Measurements from ENCODE around the gene SHQ1. TPM values are rescaled to one million over a fixed set of nuclear protein-coding genes. Genes with fewer than 3 reads are reported as not detected.

Gene SHQ1
- total and polyA plus RNA-seq, 2 donors (not counting 3 experiments of a cell fraction or from before 2014, with no cell fraction given) = 7.3 to 20.6 TPM

DNA sequence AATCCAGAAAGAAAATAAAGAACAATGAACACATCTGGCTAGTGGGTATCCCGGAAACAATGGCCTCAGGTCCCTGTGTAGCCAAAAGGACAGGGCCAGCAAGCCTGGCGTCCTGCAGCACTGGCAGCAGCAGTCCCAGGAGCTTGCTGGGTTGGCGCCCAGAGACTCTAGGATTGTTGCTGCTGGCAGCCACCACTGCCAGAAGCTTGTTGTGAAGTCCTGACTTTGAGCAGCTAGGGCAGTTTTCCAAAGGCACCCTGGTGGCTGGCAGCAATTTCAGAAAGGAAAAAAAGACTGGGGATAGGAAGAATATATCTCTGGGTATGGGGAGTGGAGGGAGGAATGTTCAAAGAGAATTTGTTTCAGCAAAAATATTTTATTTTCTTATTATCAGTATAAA lies 11.3 kb downstream of the SHQ1 start:
- Histone ChIP-seq H2AFZ (ENCODE audit: low read depth, low read length) (no peak overlapping the region), H3K9me3 (replicated peaks; ENCODE audit: control insufficient read depth, insufficient read depth, low read length) (no peaks in the 10 kb centered on the region), H3K9ac (replicated peaks; ENCODE audit: extremely low read depth, insufficient read depth, low read length) (no peak overlapping the region), H3K36me3 (ENCODE audit: control insufficient read depth in 2 of 2, extremely low read depth in 1 of 2, insufficient read depth in 2 of 2, low read length in 2 of 2) (peaks cover 6% of the 10 kb centered on the region in 2 experiments), H3K4me2 (ENCODE audit: insufficient read depth, low read length) (no peak overlapping the region), H3K79me2 (ENCODE audit: control insufficient read depth, insufficient read depth, low read length) (no peaks in the 10 kb centered on the region), H3K27ac (ENCODE audit: insufficient read depth, low read depth, low read length) (no peak overlapping the region), H4K20me1 (replicated peaks; ENCODE audit: control insufficient read depth, extremely low read depth, insufficient read depth, low read length) (no peaks in the 10 kb centered on the region), H3K27me3 (ENCODE audit: control insufficient read depth in 2 of 2, insufficient read depth in 2 of 2, low read length in 2 of 2) (no peaks in the 10 kb centered on the region), H3K4me1 (ENCODE audit: control insufficient read depth, extremely low read depth, insufficient read depth, low read length) (no peaks in the 10 kb centered on the region), H3K4me3 (replicated peaks in 1 of 3; ENCODE audit: insufficient read depth in 1 of 3, low read depth in 1 of 3, low read length in 3 of 3) (no peak overlapping the region), H3K9me1 (replicated peaks; ENCODE audit: control insufficient read depth, extremely low read depth, insufficient read depth, low read length) (no peaks in the 10 kb centered on the region)
- CTCF ChIA-PET = interaction anchor here (0.9 to 2.2 kb wide), 2 partner anchors 14 to 16 kb away, joined by 3 to 7 read pairs; no protein-coding TSS in a partner anchor
- TF ChIP-seq POLR2AphosphoS5 (IDR thresholded peaks at IDR 0.05; ENCODE audit: insufficient read depth, low read depth, low read length) (no peak), GATA2 (IDR thresholded peaks at IDR 0.05; ENCODE audit: insufficient read depth, insufficient read length, low read depth, low read length) (no peak), JUN (IDR thresholded peaks at IDR 0.05; ENCODE audit: borderline replicate concordance, insufficient read depth, insufficient read length, low read depth) (no peak), FOS (IDR thresholded peaks at IDR 0.05; ENCODE audit: borderline replicate concordance, insufficient read depth, low read length) (no peak), POLR2A (IDR thresholded peaks at IDR 0.05; ENCODE audit: low read depth, low read length) (no peak), EZH2 (IDR thresholded peaks at IDR 0.05; ENCODE audit: borderline replicate concordance, low read depth, low read length, severe bottlenecking) (no peak), MYC (IDR thresholded peaks at IDR 0.05; ENCODE audit: low read depth, low read length) (no peak)
- TF ChIP-seq, protein P1, sequence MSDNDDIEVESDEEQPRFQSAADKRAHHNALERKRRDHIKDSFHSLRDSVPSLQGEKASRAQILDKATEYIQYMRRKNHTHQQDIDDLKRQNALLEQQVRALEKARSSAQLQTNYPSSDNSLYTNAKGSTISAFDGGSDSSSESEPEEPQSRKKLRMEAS (IDR thresholded peaks at IDR 0.05; ENCODE audit: insufficient read depth, insufficient read length) = no peak
- TF ChIP-seq, protein P2, sequence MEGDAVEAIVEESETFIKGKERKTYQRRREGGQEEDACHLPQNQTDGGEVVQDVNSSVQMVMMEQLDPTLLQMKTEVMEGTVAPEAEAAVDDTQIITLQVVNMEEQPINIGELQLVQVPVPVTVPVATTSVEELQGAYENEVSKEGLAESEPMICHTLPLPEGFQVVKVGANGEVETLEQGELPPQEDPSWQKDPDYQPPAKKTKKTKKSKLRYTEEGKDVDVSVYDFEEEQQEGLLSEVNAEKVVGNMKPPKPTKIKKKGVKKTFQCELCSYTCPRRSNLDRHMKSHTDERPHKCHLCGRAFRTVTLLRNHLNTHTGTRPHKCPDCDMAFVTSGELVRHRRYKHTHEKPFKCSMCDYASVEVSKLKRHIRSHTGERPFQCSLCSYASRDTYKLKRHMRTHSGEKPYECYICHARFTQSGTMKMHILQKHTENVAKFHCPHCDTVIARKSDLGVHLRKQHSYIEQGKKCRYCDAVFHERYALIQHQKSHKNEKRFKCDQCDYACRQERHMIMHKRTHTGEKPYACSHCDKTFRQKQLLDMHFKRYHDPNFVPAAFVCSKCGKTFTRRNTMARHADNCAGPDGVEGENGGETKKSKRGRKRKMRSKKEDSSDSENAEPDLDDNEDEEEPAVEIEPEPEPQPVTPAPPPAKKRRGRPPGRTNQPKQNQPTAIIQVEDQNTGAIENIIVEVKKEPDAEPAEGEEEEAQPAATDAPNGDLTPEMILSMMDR (IDR thresholded peaks at IDR 0.05; ENCODE audit: extremely low read depth in 1 of 2, insufficient read depth in 1 of 2, low read depth in 1 of 2, low read length in 2 of 2) = no peak
- dilution Hi-C loops (cut with MboI; ENCODE audit: extremely low pct_ligation_motif_present, low sequenced_read_pairs) (no loop called here), intact Hi-C loops (cut with micrococcal nuclease) (no loop called here)
- DNase-seq (ENCODE audit: low read depth, low spot score) (no peak), FAIRE-seq (no peak)
- BruUV-seq (replicated peaks) = no TSS peak
- POLR2A ChIA-PET = no interaction called here

Measured in endothelial cell of umbilical vein (primary cell).